Esophagus squamous epithelium (tissue), 5 donors: Measurements from ENCODE around the gene TDO2. TPM values are rescaled to one million over a fixed set of nuclear protein-coding genes. Genes with fewer than 3 reads are reported as not detected.
A peak's percentile ranks its signal among the peaks of the same experiment; 100 is the strongest.

ENCODE experiments used
- DNase-seq: peaks from one replicate; lab custom pipeline; 2025; lab: John Stamatoyannopoulos, UW
- H3K27ac ChIP-seq, 4 donors: fragments of 200-600 bp; sonication (generic); one replicate each; pipeline ENCODE4 v1.5.1; 2016 to 2019; ENCODE audit warnings: mild to moderate bottlenecking in 1 of 4
- H3K27me3 ChIP-seq, 4 donors: fragments of 200-600 bp; sonication (generic); 1 replicate in 3 of 4; 2 replicates in 1 of 4; pipeline versions ENCODE4 v1.5.1 to v1.6.0; 2017 to 2021; ENCODE audit warnings: antibody characterized with exemption in 1 of 4
- H3K36me3 ChIP-seq, 3 donors: fragments of 200-600 bp; sonication (generic); one replicate each; pipeline ENCODE4 v1.5.1; 2016 to 2019
- H3K4me1 ChIP-seq, 3 donors: fragments of 200-600 bp; sonication (generic); one replicate each; pipeline ENCODE4 v1.5.1; 2017 to 2019
- H3K4me3 ChIP-seq, 4 donors: fragments of 200-600 bp; sonication (generic); 1 replicate in 3 of 4; 2 replicates in 1 of 4; pipeline ENCODE4 v1.5.1; 2016 to 2019; ENCODE audit warnings: mild to moderate bottlenecking in 2 of 4, moderate library complexity in 1 of 4
- H3K9me3 ChIP-seq, 3 donors: fragments of 200-600 bp; sonication (generic); one replicate each; pipeline ENCODE4 v1.5.1; 2016 to 2019
- POLR2A ChIP-seq, 4 donors: fragments of 450-650 bp; IDR thresholded peaks; one replicate each; pipeline ENCODE4 v1.6.1; 2017; ENCODE audit warnings: antibody characterized with exemption in 4 of 4, mild to moderate bottlenecking in 4 of 4, moderate library complexity in 3 of 4
- WGBS, 2 donors: methylation state at CpG; one replicate each; pipeline ENCODE4 v1.1.5; 2018; 5-methylcytosine and 5-hydroxymethylcytosine counted together
- intact Hi-C: fragments of 100-400 bp; cut with DNase I; formaldehyde crosslinking; loops from one replicate; pipeline ENCODE4 v1.15.0; 2022
- total RNA-seq, 4 donors: library from RNA; depleted of rRNA; stranded (reverse); fragments of >200 nt; gene quantifications; one replicate each; pipeline ENCODE4 v1.1.0, GENCODE V29; 2016
- TF ChIP-seq, protein P1 (sequence below), 6 experiments: fragments of 450-650 bp in 4 of 6; fragments of 200-600 bp in 2 of 6; sonication (generic) in 2 of 6; IDR thresholded peaks; one replicate each; pipeline ENCODE4 v1.5.1; 2016 to 2019; ENCODE audit warnings: antibody characterized with exemption in 6 of 6, mild to moderate bottlenecking in 4 of 6, moderate library complexity in 4 of 6
- donor health status: DM: yes; HTN: yes; CAD: no.

TDO2 gene
- total RNA-seq, 4 donors from 2014 or later = 0.40 to 2.0 TPM; not detected in 2

DNA sequence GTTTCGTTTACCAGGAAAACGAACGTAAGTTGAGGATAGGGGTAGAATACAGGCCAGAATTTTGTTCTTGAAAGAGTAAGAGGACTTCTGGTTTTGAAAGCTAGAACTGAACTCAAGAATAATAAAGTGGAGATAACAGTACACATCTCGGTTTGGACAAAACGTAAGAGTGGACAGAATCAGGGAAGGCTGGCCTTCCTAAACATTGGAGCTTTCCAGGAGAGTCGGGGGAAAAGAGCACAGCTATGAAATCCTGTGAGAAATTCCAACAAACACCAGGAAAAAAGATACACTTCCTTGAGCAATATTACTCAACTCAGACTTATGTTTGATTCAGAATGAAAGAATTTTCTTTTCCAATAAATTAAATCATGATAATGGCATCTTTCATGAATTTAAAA lies 49.0 kb downstream of the TDO2 start:
- Histone ChIP-seq H3K27ac (peak overlapping the region in 3 of 4 donors; percentile 1 to 98 (median 91)), H3K4me3 (peak overlapping the region in 3 of 4 donors; percentile 64 to 99 (median 81)), H3K9me3 (no peaks in the 10 kb centered on the region), H3K36me3 (no peaks in the 10 kb centered on the region), H3K27me3 (no peaks in the 10 kb centered on the region), H3K4me1 (peaks cover 0 to 18% (median 3%) of the 10 kb centered on the region in 3 donors)
- TF ChIP-seq, protein P1, sequence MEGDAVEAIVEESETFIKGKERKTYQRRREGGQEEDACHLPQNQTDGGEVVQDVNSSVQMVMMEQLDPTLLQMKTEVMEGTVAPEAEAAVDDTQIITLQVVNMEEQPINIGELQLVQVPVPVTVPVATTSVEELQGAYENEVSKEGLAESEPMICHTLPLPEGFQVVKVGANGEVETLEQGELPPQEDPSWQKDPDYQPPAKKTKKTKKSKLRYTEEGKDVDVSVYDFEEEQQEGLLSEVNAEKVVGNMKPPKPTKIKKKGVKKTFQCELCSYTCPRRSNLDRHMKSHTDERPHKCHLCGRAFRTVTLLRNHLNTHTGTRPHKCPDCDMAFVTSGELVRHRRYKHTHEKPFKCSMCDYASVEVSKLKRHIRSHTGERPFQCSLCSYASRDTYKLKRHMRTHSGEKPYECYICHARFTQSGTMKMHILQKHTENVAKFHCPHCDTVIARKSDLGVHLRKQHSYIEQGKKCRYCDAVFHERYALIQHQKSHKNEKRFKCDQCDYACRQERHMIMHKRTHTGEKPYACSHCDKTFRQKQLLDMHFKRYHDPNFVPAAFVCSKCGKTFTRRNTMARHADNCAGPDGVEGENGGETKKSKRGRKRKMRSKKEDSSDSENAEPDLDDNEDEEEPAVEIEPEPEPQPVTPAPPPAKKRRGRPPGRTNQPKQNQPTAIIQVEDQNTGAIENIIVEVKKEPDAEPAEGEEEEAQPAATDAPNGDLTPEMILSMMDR (IDR thresholded peaks at IDR 0.05) = no peak
- no peak for TF ChIP-seq POLR2A (IDR thresholded peaks at IDR 0.05)
- DNase-seq = no peak
- intact Hi-C loops = loop anchor here (5.0 kb wide), 1 partner anchor 145 kb away; no protein-coding TSS in a partner anchor
- WGBS, 2 donors = 55 to 60% methylated on average over 5 of the region's 6 CpGs

DNA sequence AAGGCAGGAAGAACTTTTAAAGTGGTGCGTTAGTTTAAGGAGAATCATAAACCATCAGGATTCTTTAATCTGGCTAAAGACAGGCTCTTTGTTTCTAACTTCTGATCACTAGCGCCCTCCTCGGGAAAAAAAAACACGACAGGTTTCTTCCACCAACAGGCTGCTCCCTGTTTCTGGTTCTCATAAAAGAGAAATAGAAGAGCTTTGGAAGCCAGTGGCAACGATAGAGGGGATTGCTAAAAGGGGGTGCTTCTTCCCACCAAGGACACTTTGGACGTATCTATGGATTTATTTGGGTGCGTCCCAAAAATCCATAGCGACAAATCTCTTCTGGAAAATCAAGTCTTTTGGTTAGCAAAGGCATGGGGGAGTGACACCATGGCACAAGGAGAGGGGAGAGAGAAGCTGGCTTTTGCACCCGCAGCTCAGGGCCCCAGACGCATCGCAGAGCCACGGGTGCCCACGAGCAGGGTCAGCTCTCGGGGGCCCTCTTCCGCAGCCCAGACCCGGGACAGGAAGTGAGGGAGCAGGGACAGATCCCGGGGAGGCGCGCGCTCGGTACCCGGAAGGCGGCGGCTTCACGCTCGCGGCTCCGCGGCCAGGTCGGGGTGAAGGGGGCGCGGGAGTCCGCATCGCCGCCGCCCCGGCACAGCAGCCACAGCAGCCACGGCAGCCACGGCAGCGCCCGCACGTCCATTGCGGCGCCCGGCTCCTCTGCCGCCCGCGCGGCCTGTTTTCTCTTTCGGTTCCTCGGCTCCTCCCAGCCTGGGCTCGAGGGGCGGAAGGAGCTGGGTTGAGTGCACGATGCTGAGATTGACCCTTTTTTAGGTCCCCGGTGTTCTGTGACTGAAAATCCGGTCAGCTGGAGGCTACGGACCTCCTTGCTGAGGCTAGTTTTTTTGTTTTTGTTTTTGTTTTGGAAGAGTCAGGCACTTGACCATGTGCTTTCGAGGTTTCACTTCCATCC lies 49.9 kb downstream of the TDO2 start, which contains the start of gene CTSO:
Gene CTSO (minus strand): TSS at position 716 of the 967 bp plus-strand sequence. CDS start 19 bp downstream, at position 697.
- peak in 2 of 4 donors; percentile 59 to 63 for TF ChIP-seq POLR2A (IDR thresholded peaks at IDR 0.05)
- TF ChIP-seq, protein P1 (IDR thresholded peaks at IDR 0.05) = peak; percentile 22 to 66 (median 54)
- peaks cover 0 to 18% (median 3%) of the 10 kb centered on the region in 3 donors for H3K4me1 ChIP-seq
- H3K27me3 ChIP-seq = no peaks in the 10 kb centered on the region
- H3K9me3 ChIP-seq = no peaks in the 10 kb centered on the region
- peak within 1 kb of the TSS; percentile 91 to 100 (median 98) for H3K27ac ChIP-seq
- H3K36me3 ChIP-seq = no peaks in the 10 kb centered on the region
- DNase-seq = peak; percentile 23
- intact Hi-C loops = loop anchor here (5.0 kb wide), 1 partner anchor 146 kb away; no protein-coding TSS in a partner anchor
- H3K4me3 ChIP-seq = peak within 1 kb of the TSS; percentile 64 to 99 (median 89)
- 1 to 2% methylated on average over 21 to 22 of the region's 58 CpGs for WGBS, 2 donors

DNA sequence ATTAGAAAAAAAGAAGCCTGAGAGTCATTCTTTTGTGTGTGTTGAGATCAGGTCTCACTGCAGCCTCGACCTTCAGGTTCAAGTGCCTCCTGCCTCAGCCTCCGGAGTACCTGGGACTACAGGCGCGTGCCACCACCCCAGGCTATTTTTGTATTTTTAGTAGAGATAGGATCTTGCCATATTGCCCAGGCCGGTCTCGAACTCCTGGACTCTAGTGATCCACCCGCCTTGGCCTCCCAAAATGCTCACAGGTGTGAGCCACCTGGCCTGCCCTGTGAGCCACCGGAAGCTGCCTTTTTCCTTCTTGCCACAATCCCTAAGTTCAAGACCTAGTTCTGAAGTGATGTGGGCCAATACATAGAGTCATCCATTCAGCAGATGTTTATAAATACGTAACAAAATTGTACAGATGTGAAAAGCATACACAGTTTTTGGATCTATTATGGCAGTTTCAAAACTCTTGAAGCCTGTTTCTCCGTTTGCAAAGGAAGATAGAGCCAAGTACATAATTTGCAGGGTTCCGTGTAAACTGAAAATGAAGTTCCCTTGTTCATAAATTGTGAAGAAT lies 50.7 kb downstream of the TDO2 start:
- H3K9me3 ChIP-seq = no peaks in the 10 kb centered on the region
- DNase-seq = no peak
- peak overlapping the region; percentile 64 to 99 (median 89) for H3K4me3 ChIP-seq
- 74 to 81% methylated on average over 10 to 11 of the region's 11 CpGs for WGBS, 2 donors
- TF ChIP-seq, protein P1 (IDR thresholded peaks at IDR 0.05) = no peak
- TF ChIP-seq POLR2A (IDR thresholded peaks at IDR 0.05) = no peak
- no peaks in the 10 kb centered on the region for H3K36me3 ChIP-seq
- peaks cover 0 to 18% (median 3%) of the 10 kb centered on the region in 3 donors for H3K4me1 ChIP-seq
- peak overlapping the region; percentile 91 to 100 (median 98) for H3K27ac ChIP-seq
- H3K27me3 ChIP-seq = no peaks in the 10 kb centered on the region
- intact Hi-C loops = loop anchor here (5.0 kb wide), 1 partner anchor 147 kb away; no protein-coding TSS in a partner anchor

DNA sequence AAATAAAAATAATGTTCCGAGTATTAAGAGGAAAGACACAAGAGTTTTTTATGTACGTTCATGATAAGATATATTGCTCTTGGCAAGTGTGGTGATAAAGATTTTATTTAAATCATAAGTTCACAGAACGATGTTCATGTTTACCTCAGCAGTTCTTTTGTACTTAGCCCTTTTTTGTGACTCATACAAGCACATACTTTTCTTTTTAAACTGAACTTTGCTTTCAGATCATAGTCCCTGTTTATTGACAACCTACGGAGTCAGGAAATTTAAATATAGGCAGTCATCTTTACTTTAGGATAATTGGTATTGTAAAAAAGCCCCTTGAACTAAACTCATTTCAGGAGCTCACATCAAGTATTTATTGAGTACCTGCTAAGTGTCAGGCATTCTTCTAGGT lies 51.4 kb downstream of the TDO2 start:
- H3K9me3 ChIP-seq = no peaks in the 10 kb centered on the region
- no peak for DNase-seq
- H3K36me3 ChIP-seq = no peaks in the 10 kb centered on the region
- H3K27ac ChIP-seq = no peak overlapping the region
- TF ChIP-seq, protein P1 (IDR thresholded peaks at IDR 0.05) = no peak
- no peak for TF ChIP-seq POLR2A (IDR thresholded peaks at IDR 0.05)
- H3K27me3 ChIP-seq = no peaks in the 10 kb centered on the region
- no peak overlapping the region for H3K4me3 ChIP-seq
- intact Hi-C loops = loop anchor here (5.0 kb wide), 1 partner anchor 148 kb away; no protein-coding TSS in a partner anchor
- WGBS, 2 donors = 68 to 81% methylated on average over 4 of the region's 4 CpGs
- peaks cover 0 to 18% (median 3%) of the 10 kb centered on the region in 3 donors for H3K4me1 ChIP-seq
